Limb (tissue), 2 donors: ENCODE data around the gene PTPRN2.
"Not testable (repeated sequence)": the region's sequence is repeated elsewhere in the genome, so short reads cannot be mapped to it uniquely, and the experiment has no call there.

Experiments used
- DNase-seq, 2 donors: peaks; one replicate each; pipeline ENCODE4 v3.0.0-alpha.2; 2016; ENCODE audit errors: extremely low spot score in 2 of 2

The PTPRN2 gene

GRCh38 chr7:158532093-158532627 is 55.5 kb downstream of the PTPRN2 start:
- DNase-seq: no peak

- no peak for DNase-seq
Observed at GRCh38 chr7:158531661-158532060, 56.0 kb downstream of the PTPRN2 start.

GRCh38 chr7:158530800-158531609 is 56.6 kb downstream of the PTPRN2 start:
- DNase-seq: no peak

DNA sequence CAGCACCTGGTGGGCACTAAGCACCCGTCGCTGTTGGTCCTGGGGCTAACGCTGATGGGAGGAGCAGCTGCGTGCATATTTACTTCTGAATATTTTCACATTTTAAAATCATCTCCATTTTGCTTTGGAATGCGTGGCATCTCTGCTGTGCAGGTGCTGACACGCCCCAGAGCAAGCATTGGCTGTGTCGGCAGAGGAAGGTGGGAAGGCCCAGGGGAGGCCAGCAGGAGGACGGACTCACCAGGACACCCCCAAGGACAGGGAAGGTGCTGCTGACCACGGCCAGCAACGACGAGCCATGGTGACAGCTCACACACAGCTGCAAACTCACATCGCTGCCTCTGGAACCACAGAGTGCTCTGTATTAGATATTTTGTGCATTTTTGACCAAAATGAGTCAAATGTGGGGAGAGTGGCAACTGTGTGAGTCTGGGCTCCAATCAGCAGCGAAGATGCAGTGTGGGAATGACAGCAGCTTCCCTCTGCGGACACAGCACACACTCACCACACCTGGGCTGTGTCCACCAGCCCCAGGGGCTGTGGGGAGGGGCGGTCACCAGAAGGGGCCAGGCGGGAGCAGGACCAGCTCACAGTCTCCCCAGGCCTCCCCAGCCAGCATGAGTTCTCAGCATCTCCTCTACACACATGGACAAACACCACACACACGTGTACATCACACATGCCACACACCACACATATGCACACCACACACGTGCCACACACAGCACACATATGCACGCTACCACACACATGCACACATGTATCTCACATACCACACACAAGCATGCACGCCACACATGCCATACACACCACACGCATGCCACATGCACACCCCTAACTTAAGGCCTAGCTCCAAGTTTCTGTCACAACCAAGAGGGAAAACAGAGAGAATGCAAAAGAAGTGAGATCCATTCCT is 58.2 kb downstream of the PTPRN2 start:
- DNase-seq: no peak

- DNase-seq: no peak
Observed at GRCh38 chr7:158527915-158528502, 59.6 kb downstream of the PTPRN2 start.

DNA sequence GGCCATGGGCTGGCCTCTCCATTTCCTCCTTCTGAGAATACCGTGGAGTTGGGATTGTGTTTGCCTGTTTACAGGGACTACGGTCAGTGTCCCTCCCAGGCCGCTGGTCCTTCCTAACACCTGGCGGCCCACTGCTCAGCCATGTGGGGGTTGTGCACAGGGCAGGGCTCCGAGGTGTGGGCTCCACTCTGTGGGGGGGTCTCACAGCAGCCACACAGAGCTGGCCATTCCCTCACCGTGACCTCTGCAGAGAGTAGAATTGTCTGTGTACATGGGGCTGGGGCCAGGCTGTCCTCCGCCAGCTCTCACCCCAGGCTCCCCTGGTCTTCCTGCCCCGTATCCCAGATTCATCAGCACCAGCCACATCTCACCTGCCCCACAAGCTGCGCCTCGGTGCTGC is 60.1 kb downstream of the PTPRN2 start:
- no peak for DNase-seq

DNA sequence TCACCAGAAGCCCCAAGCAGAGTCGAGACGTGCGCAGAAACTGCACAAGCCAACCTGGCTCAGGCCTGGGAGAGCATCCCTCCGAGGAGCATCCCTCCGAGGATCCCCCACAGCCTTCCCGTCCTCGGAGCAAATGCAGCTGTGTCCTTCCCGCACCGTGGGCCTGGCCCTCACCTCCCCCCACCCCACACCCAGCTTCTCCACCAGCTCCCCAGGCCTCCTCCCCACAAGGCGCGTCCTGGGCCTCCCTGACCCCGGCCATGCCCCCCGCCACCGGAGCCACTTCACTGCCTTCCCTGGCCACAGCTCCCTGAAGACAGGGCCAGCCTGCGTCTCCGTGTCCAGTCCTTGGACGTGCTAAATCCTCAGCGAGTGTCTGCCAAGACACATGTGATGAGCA is 60.6 kb downstream of the PTPRN2 start:
- DNase-seq: no peak

DNA sequence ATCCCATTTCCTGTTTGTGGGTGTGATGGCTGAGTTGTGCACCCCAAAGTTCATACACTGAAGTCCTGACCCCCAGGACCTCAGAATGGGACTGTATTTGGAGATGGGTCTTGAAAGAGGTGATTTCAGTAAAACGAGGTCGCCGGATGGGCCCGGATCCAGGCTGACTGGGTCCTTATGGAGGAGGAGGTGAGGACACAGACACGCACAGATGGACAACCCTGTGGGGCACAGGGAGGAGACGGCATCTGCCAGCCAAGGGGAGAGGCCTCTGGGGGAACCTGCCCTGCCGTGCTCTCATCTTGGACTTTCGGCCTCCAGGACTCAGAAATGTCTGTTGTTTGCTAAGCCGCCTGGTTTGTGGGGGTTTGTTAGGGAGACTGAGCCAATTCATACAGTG is 61.1 kb downstream of the PTPRN2 start:
- no peak for DNase-seq

- DNase-seq: no peak
Observed at GRCh38 chr7:158525648-158526484, 61.8 kb downstream of the PTPRN2 start.

DNA sequence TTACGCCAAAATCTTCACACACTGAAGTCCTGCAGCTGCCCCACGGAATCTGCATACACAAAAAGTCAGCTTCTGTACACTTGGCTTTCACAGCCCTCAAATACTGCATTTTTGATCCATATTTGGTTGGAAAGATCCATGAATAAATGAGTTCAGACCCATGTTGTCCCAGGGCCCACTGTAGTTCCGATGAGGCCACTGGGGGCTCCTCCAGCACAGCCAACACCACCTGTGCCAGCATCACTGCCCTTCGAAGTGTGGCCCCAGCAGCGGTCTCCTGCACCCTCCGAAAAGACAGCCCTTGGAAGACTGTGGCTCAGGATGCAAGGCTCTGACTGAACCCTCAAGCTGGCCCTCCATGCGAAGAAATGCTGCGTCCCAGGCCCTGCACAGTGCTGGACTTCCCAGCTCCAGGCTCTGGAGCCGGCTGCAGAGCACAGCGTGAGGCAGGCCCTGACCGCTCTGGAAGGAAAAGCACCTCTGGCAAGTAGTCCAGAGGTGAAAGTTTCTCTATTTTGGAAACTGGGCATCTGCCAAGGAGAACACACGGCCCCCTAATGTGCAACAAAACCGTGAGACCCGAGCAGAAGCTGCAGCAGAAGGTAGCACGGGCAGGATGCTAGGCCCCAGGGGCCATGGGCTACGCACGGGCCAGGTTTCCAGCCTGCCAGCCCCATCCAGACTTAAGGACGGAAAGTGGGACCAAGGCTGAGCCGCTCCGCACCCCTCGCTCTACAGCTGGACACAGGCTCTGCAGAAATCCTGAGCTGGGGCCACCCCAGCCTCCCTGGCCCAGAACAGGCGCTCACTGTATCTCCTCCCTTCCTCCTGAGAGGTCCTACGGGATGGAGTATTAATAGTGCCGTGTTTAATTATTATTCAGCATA is 62.6 kb downstream of the PTPRN2 start:
- no peak for DNase-seq

DNA sequence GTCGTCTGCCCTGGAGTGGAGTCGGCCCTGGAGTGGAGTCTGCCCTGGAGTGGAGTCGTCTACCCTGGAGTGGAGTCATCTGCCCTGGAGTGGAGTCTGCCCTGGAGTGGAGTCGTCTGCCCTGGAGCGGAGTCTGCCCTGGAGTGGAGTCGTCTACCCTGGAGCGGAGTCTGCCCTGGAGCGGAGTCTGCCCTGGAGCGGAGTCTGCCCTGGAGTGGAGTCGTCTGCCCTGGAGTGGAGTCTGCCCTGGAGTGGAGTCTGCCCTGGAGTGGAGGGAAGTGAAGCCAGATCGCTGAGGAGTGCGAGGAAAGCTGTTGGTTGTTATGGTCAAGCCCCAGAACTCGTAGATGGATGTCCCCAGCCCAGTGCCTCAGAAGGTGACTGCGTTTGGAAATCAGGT is 63.3 kb downstream of the PTPRN2 start:
- DNase-seq: not testable (repeated sequence)

DNA sequence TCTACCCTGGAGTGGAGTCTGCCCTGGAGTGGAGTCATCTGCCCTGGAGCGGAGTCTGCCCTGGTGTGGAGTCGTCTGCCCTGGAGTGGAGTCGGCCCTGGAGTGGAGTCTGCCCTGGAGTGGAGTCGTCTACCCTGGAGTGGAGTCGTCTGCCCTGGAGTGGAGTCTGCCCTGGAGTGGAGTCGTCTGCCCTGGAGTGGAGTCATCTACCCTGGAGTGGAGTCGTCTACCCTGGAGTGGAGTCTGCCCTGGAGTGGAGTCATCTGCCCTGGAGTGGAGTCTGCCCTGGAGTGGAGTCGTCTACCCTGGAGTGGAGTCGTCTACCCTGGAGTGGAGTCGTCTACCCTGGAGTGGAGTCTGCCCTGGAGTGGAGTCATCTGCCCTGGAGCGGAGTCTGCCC is 63.7 kb downstream of the PTPRN2 start:
- not testable (repeated sequence) for DNase-seq

DNA sequence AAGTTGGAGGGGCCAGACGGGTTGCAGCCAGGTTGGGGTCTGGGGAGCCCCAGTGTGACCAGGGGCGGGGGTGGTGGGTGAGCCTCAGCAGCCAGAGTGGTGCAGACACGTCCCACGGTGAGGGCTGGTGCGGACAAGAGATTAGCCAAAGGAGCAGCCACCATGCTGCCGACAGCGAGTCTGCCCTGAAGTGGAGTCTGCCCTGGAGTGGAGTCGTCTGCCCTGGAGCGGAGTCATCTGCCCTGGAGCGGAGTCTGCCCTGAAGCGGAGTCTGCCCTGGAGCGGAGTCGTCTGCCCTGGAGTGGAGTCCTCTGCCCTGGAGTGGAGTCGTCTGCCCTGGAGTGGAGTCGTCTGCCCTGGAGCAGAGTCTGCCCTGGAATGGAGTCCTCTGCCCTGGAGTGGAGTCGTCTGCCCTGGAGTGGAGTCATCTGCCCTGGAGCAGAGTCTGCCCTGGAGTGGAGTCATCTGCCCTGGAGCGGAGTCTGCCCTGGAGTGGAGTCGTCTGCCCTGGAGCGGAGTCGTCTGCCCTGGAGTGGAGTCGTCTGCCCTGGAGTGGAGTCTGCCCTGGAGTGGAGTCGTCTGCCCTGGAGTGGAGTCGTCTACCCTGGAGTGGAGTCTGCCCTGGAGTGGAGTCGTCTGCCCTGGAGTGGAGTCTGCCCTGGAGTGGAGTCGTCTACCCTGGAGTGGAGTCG is 64.3 kb downstream of the PTPRN2 start:
- DNase-seq: not testable (repeated sequence)

GRCh38 chr7:158521795-158522194 is 65.8 kb downstream of the PTPRN2 start:
- DNase-seq: not testable (repeated sequence)

DNA sequence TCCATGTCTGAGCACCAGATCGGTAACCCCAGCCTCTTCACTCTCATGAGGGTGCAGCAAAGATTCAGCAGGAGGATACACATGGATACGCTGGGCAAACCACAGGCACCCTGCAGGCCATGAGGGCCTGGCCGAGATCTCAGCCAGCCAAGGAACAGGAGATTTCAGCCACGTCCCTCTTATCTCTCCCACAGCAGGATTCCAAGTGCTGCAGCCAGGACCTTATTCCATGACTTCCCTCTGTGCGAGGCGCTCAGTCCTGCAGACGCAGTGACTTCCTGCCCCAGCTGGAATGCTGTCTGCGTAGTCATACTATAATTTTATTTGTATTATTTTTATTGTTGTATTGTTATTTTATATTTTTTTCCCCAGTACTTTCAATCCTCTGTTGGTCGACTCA is 66.8 kb downstream of the PTPRN2 start:
- no peak for DNase-seq

DNA sequence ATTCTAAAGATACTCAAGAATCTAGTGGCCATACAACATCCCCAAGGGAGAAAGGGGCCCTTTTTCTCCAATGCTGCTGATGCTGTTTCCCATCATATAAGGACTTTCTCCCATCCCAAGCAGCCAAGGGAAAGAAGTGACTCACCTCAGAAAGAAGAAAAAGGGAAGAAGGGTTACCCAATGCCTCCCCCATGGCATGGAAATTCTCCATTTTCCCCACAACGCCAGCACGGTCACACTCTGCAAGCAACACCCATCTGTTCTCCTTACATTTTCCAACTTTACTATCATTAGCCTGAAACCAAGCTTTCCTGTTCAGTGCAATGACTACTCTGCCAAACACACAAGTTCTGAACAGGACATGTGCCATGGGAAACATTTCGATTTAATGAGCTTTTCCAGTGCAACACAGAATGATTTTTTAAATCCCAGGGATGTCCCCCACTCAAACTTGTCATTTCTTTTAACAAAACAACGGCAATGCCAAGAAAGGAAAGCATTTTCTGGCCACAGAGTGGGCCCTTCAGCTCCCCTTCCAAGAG is 67.9 kb downstream of the PTPRN2 start:
- no peak for DNase-seq

GRCh38 chr7:158518980-158519632 is 68.5 kb downstream of the PTPRN2 start:
- no peak for DNase-seq

DNA sequence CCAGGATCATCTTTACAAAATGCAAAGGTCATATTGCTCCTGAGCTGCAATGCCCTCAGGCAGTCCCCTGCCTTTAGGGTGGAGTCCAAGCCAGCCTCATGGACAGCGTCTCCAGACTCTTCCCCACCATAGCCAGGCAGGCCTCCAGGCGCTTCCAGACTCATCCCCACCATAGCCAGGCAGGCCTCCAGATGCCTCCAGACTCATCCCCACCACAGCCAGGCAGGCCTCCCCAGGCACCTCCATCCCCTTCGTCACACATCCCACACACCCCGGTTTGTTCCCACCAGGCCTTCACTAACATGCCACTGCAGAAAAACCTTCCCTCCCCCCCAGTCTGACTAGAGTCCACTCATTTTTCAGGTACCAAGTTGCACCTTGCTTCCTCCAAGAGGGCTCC is 70.1 kb downstream of the PTPRN2 start:
- DNase-seq: no peak

- DNase-seq: no peak
Observed at GRCh38 chr7:158517072-158517471, 70.6 kb downstream of the PTPRN2 start.
